ENCODE results near the gene ZBTB46.

DNA sequence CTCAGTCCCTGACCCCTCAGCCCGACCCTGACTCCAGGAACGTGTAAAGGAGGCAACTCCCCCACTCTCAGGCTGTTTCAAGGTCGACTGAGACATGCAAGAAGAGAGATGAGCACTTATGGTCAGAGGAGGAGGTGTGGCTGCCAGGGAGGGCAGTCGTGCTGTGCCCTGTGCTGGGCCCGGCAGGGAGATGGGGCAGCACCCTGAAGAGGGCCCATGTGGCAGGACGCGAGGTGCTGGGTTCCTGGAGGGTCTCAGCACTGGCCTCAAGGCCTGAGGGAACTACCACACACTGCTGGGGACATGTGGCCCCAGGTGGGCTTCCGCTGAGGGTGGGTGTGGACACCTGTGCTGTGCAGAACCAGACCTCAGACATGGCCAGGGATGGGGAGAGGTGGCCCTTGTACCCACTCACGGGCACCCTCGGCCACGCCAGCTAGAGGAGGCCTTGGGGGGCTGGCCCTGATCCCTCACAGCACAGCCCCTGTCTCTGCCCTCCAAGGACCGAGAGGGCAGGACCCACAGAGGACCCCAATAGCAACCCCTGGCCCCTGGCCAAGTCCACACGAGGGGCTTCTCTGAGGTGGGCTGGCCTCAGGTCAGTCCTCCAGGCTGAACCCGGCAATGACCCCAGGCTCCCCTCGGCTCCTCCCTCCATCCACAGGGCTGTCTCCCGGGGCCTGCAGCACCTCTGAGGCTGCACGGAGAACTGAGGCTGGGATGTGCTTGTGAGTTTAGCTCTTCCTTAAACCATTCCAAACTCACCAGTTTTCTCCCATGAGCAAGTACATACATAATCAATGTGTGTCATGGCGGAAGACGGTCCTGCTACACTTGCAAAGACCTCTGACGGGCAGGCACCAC is 82.8 kb downstream of the ZBTB46 start:
- no peak for TF ChIP-seq EZH2 (IDR thresholded peaks at IDR 0.05; ENCODE audit: borderline replicate concordance, low read depth, low read length, poor library complexity, severe bottlenecking)
- TF ChIP-seq, protein P1, sequence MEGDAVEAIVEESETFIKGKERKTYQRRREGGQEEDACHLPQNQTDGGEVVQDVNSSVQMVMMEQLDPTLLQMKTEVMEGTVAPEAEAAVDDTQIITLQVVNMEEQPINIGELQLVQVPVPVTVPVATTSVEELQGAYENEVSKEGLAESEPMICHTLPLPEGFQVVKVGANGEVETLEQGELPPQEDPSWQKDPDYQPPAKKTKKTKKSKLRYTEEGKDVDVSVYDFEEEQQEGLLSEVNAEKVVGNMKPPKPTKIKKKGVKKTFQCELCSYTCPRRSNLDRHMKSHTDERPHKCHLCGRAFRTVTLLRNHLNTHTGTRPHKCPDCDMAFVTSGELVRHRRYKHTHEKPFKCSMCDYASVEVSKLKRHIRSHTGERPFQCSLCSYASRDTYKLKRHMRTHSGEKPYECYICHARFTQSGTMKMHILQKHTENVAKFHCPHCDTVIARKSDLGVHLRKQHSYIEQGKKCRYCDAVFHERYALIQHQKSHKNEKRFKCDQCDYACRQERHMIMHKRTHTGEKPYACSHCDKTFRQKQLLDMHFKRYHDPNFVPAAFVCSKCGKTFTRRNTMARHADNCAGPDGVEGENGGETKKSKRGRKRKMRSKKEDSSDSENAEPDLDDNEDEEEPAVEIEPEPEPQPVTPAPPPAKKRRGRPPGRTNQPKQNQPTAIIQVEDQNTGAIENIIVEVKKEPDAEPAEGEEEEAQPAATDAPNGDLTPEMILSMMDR (conservative IDR thresholded peaks at IDR 0.05; ENCODE audit: low read depth, low read length): no peak

All from A673 (cell line).